NCI-H2029 (cell line): ENCODE data around the gene PRPF6.
"Not testable (repeated sequence)": the region's sequence is repeated elsewhere in the genome, so short reads cannot be mapped to it uniquely, and the experiment has no call there.

ENCODE experiments used
- DNase-seq: peaks from one replicate; lab custom pipeline; 2025; lab: John Stamatoyannopoulos, UW

The PRPF6 gene

DNA sequence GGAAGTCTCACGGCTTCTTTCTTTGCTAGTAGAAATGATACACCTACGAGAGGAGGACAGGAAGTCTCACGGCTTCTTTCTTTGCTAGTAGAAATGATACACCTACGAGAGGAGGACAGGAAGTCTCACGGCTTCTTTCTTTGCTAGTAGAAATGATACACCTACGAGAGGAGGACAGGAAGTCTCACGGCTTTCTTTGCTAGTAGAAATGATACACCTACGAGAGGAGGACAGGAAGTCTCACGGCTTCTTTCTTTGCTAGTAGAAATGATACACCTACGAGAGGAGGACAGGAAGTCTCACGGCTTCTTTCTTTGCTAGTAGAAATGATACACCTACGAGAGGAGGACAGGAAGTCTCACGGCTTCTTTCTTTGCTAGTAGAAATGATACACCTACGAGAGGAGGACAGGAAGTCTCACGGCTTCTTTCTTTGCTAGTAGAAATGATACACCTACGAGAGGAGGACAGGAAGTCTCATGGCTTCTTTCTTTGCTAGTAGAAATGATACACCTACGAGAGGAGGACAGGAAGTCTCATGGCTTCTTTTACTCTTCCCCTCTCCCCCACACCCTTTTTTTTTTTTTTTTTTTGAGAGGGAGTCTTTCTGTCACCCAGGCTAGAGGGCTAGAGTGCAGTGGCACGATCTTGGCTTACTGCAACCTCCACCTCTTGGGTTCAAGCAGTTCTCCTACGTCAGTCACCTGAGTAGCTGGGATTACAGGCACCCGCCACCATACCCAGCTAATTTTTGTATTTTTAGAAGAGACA is 31.6 kb downstream of the PRPF6 start:
- not testable (repeated sequence) for DNase-seq

DNA sequence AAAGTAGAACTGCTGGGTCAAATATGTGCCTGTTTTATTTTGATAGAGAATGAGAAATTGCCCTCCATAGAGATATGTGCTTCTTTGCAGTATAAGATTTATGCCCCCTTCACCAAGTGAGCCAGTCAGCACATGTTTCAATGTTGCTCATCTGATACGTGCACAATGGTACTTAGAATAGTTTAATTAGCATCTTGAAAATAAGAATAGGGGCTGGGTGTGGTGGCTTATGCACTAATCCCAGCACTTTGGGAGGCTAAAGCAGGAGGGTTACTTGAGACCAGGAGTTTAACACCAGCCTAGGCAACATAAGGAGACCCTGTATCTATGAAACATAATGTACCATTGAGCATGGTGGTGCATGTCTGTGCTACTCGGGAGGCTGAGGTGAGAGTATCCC is 34.7 kb downstream of the PRPF6 start:
- no peak for DNase-seq

DNA sequence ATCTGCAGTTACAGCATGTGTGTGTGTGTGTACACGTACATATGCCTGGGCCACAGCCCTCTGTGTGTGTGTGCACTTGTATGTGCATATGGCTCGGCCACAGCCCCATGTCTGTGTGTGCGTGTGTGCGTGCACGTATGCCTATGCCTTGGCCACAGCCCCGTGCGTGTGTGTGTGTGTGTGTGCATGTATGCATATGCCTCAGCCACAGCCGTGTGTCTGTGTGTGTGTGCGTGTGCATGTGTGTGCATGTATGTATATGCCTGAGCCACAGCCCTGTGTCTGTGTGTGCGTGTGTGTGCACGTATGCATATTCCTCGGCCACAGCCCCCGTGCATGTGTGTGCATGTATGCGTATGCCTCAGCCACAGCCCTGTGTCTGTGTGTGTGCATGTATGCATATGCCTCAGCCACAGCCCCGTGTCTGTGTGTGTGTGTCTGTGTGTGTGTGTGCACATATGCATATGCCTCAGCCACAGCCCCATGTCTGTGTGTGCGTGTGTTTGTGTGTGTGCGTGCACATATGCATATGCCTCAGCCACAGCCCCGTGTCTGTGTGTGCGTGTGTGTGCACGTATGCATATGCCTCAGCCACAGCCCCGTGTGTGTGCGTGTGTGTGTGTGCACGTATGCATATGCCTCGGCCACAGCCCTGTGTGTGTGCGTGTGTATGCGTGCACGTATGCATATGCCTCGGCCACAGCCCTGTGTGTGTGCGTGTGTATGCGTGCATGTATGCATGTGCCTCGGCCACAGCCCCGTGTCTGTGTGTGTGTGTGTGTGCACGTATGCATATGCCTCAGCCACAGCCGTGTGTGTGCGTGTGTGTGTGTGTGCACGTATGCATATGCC is 40.4 kb downstream of the PRPF6 start:
- DNase-seq = no peak

DNA sequence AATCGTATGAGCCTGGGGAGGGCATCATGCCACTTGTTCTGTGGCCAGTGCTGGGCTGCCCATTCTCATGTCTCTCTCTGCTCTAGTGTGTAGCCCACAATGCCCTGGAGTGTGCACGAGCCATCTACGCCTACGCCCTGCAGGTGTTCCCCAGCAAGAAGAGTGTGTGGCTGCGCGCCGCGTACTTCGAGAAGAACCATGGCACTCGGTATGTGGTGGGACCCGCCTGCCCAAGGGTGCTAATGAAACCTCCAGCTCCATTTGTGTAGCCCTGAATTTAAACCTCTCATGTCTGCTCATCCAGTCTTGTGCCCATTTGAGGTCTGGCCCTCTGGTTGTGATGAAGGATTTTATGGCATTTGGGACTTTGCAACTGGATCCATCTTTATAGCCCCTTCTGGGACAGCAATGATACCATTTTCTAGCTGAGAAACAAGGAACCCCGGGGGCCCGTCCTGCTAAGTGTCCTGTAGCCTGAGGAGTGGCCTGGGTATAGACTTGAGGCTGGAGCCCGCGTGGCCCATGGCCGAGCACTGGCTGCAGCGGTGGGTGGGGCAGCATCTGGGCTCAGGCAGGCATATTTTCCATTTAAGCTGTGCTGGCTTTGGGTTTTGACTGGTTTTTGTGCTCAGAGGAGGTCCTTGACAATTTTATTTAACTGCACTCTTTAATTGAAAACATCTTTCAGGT is 41.9 kb downstream of the PRPF6 start:
- DNase-seq = no peak

DNA sequence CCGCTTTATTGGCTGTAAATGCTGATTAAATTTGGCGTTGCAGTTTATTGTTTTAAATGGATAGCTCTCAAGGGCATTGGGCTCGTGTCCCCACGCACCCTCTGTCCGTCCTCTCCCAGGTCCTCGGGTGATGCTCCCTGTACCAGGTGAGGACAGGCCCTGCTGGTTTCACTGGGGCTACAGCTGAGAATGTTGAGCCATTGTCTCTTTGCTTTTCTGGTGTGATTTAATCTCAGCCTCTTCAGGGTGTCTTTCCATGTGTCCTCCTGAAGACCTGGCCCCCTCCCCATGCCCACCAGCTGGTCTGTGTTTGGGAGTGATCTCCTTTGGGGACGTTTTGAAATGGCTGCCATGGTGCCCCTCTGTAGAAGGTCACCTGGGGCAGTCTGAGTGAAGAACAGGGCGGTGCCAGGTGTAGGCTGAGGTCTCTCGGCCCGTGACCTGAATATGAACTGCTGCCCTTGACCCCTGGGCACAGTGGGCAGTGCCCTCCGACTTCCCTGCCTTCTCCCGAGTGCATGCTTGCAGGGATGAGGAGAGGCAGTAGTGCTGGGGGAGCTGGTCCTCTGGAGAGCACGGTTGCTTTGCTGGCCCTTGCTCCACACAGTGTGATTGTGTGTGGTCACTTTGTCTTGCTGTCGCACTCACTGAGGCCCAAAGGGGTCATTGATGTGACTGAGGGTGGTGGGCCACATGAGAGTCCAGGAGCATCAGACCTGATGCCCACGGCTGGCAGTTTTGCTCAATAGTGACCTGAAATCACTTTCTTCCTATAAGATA is 42.6 kb downstream of the PRPF6 start:
- DNase-seq = no peak

DNA sequence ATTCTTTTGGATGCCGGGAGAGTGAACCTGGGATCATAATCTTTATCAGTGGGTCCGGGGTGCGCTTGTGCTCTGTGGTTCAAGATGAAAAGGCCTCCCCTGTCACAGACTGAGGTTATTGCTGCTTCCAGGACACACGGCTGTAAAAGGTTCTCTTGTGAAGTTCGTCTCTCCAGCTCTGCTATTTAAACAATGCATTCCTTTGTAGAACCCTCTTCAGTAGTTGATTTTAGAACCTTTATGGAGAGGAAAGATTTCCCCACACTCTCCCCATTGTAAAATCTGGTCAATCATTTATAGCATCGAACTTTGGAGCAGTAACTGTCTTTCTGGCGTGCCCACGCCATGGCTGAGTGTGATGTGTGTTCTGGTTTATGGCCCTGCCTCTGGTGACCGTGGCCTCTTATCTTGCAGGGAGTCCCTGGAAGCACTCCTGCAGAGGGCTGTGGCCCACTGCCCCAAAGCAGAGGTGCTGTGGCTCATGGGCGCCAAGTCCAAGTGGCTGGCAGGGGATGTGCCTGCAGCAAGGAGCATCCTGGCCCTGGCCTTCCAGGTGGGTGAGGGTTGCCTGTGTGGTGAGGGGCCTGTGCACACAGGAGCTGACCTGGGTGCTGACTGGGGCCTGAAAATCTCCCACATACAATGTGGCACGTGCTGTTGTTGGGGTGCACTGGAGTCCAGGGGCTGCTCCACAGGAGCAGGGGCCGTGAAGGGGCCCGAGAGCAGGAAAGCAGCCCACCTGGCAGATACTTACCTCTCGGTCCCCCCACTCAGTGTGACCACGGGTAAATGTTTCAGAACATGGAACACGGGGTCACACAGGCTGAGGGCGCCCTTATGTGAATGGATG is 43.4 kb downstream of the PRPF6 start:
- DNase-seq = no peak

DNA sequence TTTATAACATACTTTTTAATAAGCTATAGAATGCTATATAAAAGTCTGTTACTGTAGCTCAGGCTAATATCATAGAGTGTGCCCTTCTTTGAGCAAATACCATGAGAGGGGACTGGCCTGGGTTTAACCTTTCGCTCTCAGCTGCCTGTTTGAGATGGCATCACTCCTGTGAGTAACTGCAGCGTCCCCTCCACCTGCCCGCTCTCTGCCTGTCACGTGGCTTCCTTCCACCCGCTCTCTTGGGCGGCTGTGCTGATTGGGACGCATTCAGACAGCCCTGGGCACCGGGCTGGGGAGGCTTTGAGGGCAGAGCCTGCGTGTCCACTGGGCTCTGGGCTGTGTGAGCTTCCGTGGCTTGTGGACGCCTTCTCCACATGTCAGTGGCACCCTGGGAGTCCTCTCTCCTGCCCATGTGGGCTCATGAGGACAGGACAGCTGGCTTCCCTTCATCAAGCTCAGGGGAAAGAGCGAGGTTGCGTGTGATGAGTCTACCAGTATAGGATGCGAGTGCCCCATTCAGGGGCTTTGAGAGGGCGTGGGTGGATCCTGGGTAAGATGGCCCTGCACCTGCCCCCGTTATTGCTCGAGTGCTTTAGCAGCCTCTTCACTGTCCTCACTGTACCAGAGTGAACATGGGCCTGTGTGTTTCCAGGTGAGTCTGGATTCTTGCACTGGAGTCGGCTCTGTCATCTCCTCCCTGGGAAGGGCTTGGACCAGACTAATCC is 44.3 kb downstream of the PRPF6 start:
- DNase-seq = no peak

DNA sequence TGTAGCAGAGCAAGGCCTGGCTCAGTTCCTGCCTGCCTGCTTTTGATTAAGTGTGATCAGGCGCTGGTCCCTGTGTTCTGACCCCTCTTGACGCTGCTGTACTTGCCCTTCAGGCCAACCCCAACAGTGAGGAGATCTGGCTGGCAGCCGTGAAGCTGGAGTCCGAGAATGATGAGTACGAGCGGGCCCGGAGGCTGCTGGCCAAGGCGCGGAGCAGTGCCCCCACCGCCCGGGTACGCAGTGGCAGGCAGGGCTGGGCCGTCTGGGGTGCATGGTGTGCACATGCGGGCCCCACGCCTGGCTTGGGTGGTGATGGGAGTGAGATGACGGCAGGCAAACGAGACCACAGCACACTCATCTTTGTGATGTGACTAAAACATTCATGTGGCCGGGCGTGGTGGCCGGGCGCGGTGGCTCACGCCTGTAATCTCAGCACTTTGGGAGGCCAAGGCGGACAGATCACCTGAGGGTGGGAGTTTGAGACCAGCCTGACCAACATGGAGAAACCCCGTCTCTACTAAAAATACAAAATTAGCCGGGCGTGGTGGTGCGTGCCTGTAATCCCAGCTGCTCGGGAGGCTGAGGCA is 45.0 kb downstream of the PRPF6 start:
- DNase-seq = no peak

DNA sequence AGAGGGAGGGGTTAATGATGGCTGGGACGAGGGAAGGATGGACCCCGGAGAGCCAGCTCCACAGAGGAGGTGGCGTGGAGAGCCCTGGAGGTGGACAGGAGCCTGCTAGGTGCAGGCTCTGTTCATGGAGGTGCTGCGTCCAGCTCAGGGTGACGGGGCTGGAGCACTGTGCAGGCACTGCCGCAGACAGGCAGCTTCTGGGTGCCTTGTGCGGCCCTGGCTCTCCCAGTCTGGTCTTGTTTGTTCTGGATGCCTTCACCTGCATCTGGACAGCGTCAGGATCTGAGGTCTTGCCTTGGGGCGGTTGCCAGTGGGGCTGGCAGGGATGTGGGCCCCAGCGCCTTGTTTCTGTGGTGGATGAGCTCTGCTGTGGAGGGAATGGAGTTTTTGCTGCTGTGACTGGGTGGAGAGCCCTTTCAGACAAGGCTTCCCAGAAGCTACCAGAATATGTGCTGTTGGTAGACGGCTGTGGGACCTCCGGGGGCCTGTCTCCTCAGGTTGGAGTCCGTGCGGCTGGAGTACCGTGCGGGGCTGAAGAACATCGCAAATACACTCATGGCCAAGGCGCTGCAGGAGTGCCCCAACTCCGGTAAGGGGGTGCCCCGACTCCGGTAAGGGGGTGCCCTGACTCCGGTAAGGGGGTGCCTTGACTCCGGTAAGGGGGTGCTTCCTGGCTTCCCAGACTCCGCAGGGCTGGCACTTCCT is 47.2 kb downstream of the PRPF6 start:
- DNase-seq = no peak

DNA sequence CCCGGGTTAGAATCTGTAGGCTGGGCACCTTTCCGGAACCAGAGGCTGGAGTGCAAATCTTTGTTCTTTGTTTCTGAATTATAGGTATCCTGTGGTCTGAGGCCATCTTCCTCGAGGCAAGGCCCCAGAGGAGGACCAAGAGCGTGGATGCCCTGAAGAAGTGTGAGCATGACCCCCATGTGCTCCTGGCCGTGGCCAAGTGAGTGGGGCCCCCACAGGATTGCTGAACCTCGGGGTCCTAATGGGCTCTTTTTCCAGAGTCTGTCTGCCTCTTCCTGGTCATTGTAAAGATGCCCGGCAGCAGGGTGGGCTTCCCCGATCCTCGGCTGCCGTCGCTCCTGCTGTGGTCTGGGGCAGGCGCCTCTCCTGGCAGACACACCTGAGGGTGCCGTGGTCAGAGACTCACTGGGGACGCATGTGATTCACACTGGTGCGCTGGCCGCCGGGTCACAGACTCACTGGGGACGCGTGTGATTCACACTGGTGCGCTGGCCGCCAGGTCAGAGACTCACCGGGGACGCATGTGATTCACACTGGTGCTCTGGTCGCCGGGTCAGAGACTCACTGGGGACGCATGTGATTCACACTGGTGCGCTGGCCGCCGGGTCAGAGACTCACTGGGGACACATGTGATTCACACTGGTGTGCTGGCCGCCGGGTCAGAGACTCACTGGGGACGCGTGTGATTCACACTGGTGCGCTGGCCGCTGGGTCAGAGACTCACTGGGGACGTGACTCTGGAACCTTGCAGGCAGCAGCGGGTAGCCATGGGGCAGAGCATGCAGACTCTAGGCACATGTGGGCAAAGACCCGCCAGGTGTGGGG is 48.6 kb downstream of the PRPF6 start:
- DNase-seq = no peak

DNA sequence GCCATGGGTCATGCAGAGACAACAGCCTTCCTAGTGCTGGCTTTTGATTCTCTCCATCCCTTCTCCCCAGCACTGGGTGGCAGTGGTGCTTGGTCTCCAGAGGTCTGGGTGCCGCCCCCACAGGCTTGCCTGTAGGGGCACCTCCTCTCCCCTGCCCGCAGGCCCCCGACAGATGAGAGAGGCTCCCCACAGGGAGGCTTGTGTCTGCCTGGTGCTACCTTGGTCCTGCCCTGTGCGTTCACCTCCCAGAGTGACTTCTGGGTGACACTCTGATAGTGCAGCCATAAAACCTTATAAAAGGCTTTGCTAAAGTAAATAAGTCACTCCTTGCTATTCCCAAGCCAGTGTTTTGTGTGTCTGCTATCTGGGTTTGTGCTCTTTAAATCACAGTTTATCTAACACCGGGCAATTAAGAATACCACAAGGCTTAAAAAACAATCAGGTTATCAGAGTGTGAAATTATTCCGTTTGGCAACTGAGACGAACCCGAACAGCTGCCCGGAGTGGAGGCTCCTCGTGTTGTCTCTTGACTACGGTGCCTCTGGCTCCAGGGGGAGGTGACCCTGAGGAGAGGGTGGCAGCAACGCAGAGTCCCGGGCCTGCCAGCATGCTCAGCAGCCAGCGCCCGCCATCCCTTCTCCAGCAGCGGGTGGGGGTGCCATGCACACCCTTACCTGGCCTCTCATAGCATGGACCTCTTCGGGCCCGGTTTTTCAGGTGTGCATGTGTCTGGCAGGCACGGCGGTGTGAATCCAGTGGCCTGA is 49.6 kb downstream of the PRPF6 start:
- DNase-seq = no peak

DNA sequence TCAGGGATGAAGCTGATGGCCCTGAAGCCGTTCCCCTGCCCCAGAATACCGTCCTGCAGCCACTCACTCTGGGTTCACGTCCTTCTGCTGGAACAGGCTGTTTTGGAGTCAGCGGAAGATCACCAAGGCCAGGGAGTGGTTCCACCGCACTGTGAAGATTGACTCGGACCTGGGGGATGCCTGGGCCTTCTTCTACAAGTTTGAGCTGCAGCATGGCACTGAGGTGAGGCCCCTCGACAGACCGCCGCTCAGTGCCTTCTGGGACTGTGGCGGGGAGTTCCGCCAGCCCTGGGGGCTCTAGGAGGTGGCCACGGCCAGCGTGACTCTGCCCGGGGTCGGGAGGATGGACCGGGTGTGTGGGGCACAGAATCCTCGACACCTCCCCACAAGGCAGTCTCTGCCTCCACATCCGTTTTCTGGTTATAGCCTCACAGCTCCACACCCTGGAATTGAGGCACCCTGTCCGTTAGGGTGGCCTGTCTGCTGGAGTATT is 50.9 kb downstream of the PRPF6 start:
- no peak for DNase-seq

DNA sequence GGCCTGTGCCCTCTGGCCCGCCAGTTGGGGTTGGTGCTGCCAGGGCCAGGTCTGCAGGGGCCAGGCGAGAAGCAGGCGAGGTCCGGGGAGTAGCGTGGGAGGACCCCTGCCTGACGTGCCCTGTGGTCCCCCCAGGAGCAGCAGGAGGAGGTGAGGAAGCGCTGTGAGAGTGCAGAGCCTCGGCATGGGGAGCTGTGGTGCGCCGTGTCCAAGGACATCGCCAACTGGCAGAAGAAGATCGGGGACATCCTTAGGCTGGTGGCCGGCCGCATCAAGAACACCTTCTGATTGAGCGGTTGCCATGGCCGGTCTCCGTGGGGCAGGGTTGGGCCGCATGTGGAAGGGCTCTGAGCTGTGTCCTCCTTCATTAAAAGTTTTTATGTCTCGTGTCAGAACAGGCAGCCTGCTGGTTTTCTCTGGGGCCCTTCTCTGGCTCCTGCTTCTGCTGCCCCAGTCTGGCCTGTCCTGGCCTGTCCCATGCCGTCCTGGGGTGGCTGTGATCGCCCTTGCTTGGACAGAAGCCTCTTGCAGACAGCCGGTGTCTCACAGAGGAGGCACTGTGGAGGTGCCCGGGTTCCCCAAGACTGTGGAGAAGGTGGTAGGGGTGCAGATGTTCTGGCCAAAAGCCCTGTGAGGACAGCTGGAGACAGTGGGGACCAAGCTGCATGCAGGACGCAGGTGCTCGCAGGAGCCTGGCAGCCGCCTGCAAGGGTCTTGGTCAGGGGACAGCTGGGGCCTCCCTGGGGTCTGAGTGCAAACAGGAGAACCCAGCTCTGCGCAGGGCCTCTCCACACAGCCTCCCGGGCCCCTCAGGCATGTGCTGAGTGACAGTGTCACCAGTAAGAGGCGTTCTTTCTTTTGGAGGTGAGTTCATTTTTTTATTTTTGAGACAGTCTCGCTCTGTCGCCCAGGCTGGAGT is 52.0 kb downstream of the PRPF6 start:
- no peak for DNase-seq

DNA sequence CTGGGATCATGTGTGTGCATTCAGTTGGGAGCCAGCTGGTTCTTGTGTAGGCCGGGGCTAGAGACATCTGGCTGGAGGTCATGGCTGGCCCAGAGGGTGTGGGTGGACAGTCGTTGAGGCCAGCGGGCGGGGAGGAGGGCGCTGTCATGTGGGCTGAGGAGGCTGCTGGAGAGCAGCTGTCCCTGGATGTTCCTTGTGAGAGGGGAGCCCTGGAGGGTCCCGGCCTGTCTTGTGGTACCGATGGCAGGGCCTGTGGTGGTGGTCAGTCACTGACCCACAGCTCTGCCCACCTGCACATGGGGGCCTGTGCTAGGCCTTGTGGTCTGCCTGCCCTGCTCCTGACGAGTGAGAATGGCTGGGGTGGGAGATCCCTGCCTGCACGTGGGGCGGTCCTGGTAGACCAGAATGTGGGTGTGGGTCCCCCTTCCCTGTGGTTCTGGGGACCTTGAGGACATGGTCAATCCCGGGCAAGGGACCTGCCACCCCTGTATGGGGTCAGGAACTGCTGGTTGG is 53.1 kb downstream of the PRPF6 start:
- DNase-seq = no peak

DNA sequence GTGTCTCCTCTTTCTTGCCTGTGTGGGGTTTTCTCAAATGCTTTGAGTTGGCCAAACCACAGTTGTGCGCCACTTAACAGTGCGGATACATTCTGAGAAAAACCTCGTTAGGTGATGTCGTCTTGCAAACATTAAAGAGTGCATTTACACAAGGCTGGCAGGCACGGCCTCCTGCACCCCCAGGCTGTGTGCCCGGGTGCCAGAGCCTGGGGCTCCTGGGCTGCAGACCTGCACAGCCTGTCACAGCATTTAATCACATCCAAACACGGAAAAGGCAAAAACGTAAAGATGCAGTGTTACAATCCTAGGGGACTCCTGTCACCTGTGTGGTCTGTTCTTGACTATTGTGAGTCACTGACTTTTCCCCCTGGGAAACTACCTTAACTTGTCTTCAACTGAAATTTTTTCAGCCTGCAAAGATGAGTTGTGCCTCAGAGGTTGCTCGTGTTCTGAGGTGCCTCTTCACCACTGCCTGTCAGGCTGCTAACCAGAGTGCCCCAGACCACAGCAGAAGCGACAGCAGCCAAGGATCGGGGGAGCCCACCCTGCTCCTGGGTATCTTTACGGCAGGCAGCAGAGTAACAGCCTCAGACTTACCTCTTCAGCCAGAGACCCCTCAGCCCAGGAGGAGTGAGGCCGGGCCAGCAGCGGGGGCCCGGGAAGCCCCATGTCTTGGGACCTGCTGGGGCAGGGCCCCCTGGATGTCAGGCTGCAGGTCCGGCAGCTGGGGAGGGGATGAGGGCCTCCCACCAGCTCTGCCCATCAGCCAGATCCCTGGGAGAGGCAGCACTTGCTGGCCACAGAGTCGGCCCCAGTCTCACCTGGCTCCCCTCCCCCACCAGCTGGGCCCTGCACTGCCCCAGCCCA is 54.4 kb downstream of the PRPF6 start:
- no peak for DNase-seq
